IMR-90 (cell line): Measurements from ENCODE around the gene RABGEF1.

Experiments used
- CEBPB ChIP-seq: IDR thresholded peaks from 2 replicates; pipeline ENCODE4 v1.6.1; 2012; ENCODE audit warnings: low read depth, low read length, improper control_type of control experiment
- CTCF ChIP-seq: conservative IDR thresholded peaks from 2 replicates; pipeline ENCODE4 v1.5.1; 2012; ENCODE audit warnings: mild to moderate bottlenecking, low read depth, low read length, improper control_type of control experiment
- NFE2L2 ChIP-seq: fragments of 150-350 bp; IDR thresholded peaks from 2 replicates; pipeline ENCODE4 v1.6.1; 2016; ENCODE audit warnings: low read depth, mild to moderate bottlenecking, low read length
- POLR2A ChIP-seq: IDR thresholded peaks from 2 replicates; pipeline ENCODE4 v1.6.1; 2012; ENCODE audit warnings: mild to moderate bottlenecking, low read depth, low read length
- SMC3 ChIP-seq: fragments of 150-350 bp; IDR thresholded peaks from 2 replicates; pipeline ENCODE4 v1.6.1; 2016; ENCODE audit warnings: low read depth, mild to moderate bottlenecking, antibody characterized with exemption, low read length, moderate library complexity

- no peak for TF ChIP-seq CTCF
- no peak for TF ChIP-seq POLR2A
- TF ChIP-seq CEBPB: no peak
- TF ChIP-seq SMC3: no peak
- no peak for TF ChIP-seq NFE2L2
Observed at GRCh38 chr7:66735850-66736249, 4.7 kb upstream of the RABGEF1 start.
